ENCODE results near the gene GPR55. TPM values are rescaled to one million over a fixed set of nuclear protein-coding genes. Genes with fewer than 3 reads are reported as not detected.

The GPR55 gene
- total and polyA plus RNA-seq, 5 donors: 0.18 to 0.20 TPM; not detected in 3

DNA sequence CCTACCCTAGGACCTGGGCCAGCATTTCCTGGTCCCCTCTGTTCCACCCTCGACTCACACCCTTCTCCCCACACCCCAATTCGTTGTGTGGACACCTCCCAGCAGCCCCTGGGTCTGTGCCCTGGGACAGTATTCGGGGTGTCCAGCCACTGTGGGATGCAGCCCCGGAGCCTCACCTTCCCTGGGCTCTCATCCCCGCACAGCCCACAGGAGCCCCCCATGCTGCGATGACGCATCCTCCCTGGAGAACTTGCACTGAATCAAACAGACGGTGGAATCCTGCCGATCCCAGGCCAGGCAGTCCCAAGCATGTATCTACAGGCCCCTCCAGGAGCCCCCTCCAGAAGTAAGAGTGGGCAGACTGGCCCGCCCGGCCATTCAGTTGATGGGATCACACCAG, 50.6 kb downstream of the GPR55 start:
- 87% methylated on average over 11 of the region's 11 CpGs for WGBS

DNA sequence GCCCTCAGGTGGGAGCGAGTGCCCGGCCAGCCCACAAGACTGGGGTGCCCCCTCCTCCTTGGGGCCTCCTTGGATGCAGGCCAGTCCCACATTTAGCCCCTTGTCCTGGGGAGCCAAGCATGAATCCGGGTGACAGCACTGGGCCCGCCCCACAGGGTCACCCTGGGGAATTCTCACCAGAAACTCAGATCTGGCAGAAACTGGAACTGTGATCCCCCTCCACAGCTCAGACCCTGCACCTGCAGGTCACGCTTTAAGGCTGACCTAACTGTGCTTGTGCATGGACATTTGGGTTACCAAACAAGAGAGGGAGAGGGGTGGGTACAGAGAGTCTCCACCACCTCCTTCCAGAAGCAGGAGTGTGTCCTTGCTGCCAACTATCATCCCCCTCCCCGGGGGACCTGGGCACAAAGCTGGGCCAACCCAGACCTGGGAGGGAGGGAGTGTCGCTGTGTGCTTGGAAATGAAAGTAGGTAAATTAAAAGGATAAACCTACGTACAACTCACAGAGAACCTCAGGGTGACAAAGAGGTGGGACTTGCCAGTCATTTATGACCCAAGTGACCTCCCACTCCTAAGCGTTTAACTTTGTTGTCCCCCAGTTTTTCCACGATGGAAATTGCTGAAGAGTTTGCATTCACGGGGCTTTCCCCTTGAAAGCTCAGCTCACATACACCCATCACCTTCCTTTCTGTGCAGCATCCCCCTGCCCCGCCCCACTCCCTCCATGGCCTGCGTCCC, 51.2 kb downstream of the GPR55 start:
- ATAC-seq (no peak), DNase-seq (no peak)
- Histone ChIP-seq H3K4me3 (ENCODE audit: low read length) (no peak overlapping the region), H3K27me3 (ENCODE audit: control insufficient read depth, insufficient read depth) (no peaks in the 10 kb centered on the region), H3K4me1 (ENCODE audit: control insufficient read depth, insufficient read depth, low read length) (no peaks in the 10 kb centered on the region), H3K9me3 (ENCODE audit: control insufficient read depth, low read length) (no peaks in the 10 kb centered on the region), H3K27ac (ENCODE audit: low read length) (no peak overlapping the region)
- WGBS: 83% methylated on average over 13 of the region's 13 CpGs
- intact Hi-C loops (cut with DNase I): no loop called here

More for the DNA sequence above, 50.6 kb downstream of the GPR55 start:
- Histone ChIP-seq H3K4me3 (ENCODE audit: low read length) (no peak overlapping the region), H3K9me3 (ENCODE audit: control insufficient read depth, low read length) (no peaks in the 10 kb centered on the region), H3K27ac (ENCODE audit: low read length) (no peak overlapping the region), H3K27me3 (ENCODE audit: control insufficient read depth, insufficient read depth) (no peaks in the 10 kb centered on the region), H3K4me1 (ENCODE audit: control insufficient read depth, insufficient read depth, low read length) (no peaks in the 10 kb centered on the region)
- peak in 1 of 3 donors; percentile 19 for DNase-seq
- no peak for ATAC-seq
- intact Hi-C loops (cut with DNase I): no loop called here

GRCh38 chr2:230872968-230873660, 51.9 kb downstream of the GPR55 start:
- intact Hi-C loops (cut with DNase I): no loop called here
- H3K4me3 ChIP-seq (ENCODE audit: low read length): no peak overlapping the region
- DNase-seq (peak in 1 of 3 donors; percentile 37), ATAC-seq (no peak)
- no peaks in the 10 kb centered on the region for H3K27me3 ChIP-seq (ENCODE audit: control insufficient read depth, insufficient read depth)
- H3K27ac ChIP-seq (ENCODE audit: low read length): no peak overlapping the region
- 92% methylated on average over 21 of the region's 21 CpGs for WGBS
- H3K4me1 ChIP-seq (ENCODE audit: control insufficient read depth, insufficient read depth, low read length): no peaks in the 10 kb centered on the region
- no peaks in the 10 kb centered on the region for H3K9me3 ChIP-seq (ENCODE audit: control insufficient read depth, low read length)

DNA sequence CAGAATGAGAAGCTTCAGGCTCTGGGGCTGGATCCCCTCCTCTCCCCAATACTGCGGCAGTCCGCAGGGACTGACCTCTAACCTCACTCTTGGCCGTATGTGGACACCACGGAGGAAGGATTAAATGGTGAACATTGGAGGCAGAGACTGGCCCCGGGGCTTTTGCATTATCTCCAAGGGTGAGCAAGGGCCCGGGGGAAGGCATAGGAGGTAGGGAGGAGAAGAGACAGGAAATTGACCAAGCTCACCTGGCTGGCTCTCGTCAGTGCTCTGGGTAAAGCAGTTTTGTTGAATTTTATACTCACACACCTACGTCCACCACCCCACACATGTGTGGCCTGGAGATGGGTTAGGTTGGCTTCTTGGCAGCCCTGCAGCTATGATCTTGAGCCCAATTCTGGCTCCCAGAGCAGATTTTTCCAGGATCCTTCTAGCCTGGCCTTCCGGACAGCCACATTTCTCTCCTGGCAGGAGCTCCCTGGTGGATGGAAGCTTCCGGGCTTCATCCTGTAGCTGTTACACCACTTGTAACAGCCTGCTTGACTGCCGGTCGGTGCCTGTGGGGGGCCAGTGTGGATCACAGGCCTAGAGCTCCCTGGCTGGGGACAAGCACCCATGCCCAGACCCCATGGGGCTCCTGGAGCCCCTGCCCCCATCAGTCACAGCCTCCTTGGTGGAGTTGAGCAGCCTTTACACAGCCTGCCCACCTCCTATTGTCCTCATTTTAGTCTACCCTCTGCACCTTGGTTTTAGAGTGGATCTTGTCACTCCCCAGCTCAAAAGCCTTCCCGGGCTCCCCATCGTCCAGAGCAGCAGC, 52.7 kb downstream of the GPR55 start:
- no peak for ATAC-seq
- 75% methylated on average over 14 of the region's 14 CpGs for WGBS
- H3K27ac ChIP-seq (ENCODE audit: low read length): no peak overlapping the region
- peak in 1 of 3 donors; percentile 31 for DNase-seq
- no peak overlapping the region for H3K4me3 ChIP-seq (ENCODE audit: low read length)
- intact Hi-C loops (cut with DNase I): no loop called here
- H3K27me3 ChIP-seq (ENCODE audit: control insufficient read depth, insufficient read depth): no peaks in the 10 kb centered on the region
- H3K9me3 ChIP-seq (ENCODE audit: control insufficient read depth, low read length): no peaks in the 10 kb centered on the region
- H3K4me1 ChIP-seq (ENCODE audit: control insufficient read depth, insufficient read depth, low read length): no peaks in the 10 kb centered on the region

DNA sequence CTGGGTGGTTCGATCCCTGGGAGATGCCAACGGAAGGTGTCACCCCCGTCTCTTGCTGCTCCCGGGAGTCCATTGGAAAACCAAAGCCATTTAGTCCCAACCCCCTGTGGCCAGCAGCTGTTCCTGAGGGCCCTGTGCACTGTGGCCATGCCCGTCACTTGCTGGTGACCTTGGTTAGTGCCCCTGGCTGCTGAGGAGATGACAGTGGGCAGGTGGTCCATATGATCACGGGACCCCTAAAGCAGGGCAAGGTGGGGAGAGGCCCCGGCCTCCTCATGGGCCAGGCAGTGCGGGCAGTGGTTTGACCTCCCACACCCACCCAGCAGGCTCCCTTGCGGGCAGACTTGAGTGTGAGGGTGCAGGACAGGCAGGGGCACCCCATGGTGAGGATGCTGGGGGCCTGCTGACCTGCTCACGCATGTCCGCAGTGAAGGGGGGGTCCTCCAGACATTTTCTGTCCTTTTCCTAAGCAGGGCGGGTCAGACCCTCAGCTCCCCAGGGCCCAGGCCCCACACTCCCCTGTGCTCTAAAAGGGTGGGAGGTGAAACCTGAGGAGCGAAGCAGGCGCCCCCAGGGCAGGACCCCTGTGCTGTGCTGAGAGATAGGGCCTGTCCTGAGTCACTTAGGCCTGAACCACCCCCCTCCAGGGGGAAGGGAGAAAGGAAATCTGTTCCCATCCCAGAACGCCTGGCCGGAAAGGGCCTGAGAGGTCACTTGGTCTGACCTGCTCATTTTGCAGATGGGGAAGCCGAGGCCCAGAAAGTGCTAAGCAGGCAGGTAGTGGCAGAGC, 53.5 kb downstream of the GPR55 start:
- peak in 1 of 3 donors; percentile 53 for DNase-seq
- Histone ChIP-seq H3K4me3 (ENCODE audit: low read length) (no peak overlapping the region), H3K9me3 (ENCODE audit: control insufficient read depth, low read length) (no peaks in the 10 kb centered on the region), H3K27me3 (ENCODE audit: control insufficient read depth, insufficient read depth) (no peaks in the 10 kb centered on the region), H3K4me1 (ENCODE audit: control insufficient read depth, insufficient read depth, low read length) (no peaks in the 10 kb centered on the region), H3K27ac (ENCODE audit: low read length) (no peak overlapping the region)
- intact Hi-C loops (cut with DNase I): no loop called here
- 88% methylated on average over 17 of the region's 17 CpGs for WGBS
- no peak for ATAC-seq

GRCh38 chr2:230870544-230871360, 54.3 kb downstream of the GPR55 start:
- DNase-seq (peak in 1 of 3 donors; percentile 18), ATAC-seq (no peak)
- intact Hi-C loops (cut with DNase I): no loop called here
- H3K27me3 ChIP-seq (ENCODE audit: control insufficient read depth, insufficient read depth): no peaks in the 10 kb centered on the region
- WGBS: 58% methylated on average over 18 of the region's 18 CpGs
- H3K4me3 ChIP-seq (ENCODE audit: low read length): no peak overlapping the region
- H3K4me1 ChIP-seq (ENCODE audit: control insufficient read depth, insufficient read depth, low read length): no peaks in the 10 kb centered on the region
- H3K27ac ChIP-seq (ENCODE audit: low read length): no peak overlapping the region
- H3K9me3 ChIP-seq (ENCODE audit: control insufficient read depth, low read length): no peaks in the 10 kb centered on the region

GRCh38 chr2:230869914-230870543, 55.0 kb downstream of the GPR55 start:
- WGBS: 74% methylated on average over 11 of the region's 11 CpGs
- intact Hi-C loops (cut with DNase I): no loop called here
- ATAC-seq (no peak), DNase-seq (peak in 1 of 3 donors; percentile 40)
- Histone ChIP-seq H3K27ac (ENCODE audit: low read length) (no peak overlapping the region), H3K9me3 (ENCODE audit: control insufficient read depth, low read length) (no peaks in the 10 kb centered on the region), H3K4me1 (ENCODE audit: control insufficient read depth, insufficient read depth, low read length) (no peaks in the 10 kb centered on the region), H3K27me3 (ENCODE audit: control insufficient read depth, insufficient read depth) (no peaks in the 10 kb centered on the region), H3K4me3 (ENCODE audit: low read length) (no peak overlapping the region)

- DNase-seq: peak in 1 of 3 donors; percentile 18
- WGBS: 69% methylated on average over 19 of the region's 19 CpGs
- ATAC-seq: no peak
- H3K4me1 ChIP-seq (ENCODE audit: control insufficient read depth, insufficient read depth, low read length): no peaks in the 10 kb centered on the region
- no peak overlapping the region for H3K4me3 ChIP-seq (ENCODE audit: low read length)
- H3K27me3 ChIP-seq (ENCODE audit: control insufficient read depth, insufficient read depth): no peaks in the 10 kb centered on the region
- intact Hi-C loops (cut with DNase I): no loop called here
- H3K27ac ChIP-seq (ENCODE audit: low read length): no peak overlapping the region
- H3K9me3 ChIP-seq (ENCODE audit: control insufficient read depth, low read length): no peaks in the 10 kb centered on the region
These were observed 55.8 kb downstream of the GPR55 start for GRCh38 chr2:230868947-230869913.

Measured in right cardiac atrium (tissue), 5 donors.